Measurements from ENCODE around the gene RPP25L. TPM values are rescaled to one million over a fixed set of nuclear protein-coding genes. Genes with fewer than 3 reads are reported as not detected.

Gene RPP25L
- total and polyA plus RNA-seq, 10 of the 15 experiments (the other 5 are each of a cell fraction or from before 2014, with no cell fraction given) = 7.7 to 30.2 (median 16.8) TPM

- TF ChIP-seq IRF3 (IDR thresholded peaks at IDR 0.05) (no peak), NBN (IDR thresholded peaks at IDR 0.05) (0 out of 2 replicates have a peak, but pooled peaks have one; percentile 15), SPI1 (IDR thresholded peaks at IDR 0.05; ENCODE audit: borderline replicate concordance, insufficient read depth, low read depth, low read length) (no peak), SKIL (IDR thresholded peaks at IDR 0.05; ENCODE audit: low read depth, poor library complexity, severe bottlenecking) (no peak), SUZ12 (IDR thresholded peaks at IDR 0.05; ENCODE audit: unreplicated experiment) (no peak), NFYA (IDR thresholded peaks at IDR 0.05; ENCODE audit: borderline replicate concordance, low read depth, low read length) (no peak), POLR2AphosphoS2 (IDR thresholded peaks at IDR 0.05; ENCODE audit: low read depth, low read length) (no peak), ZBED1 (IDR thresholded peaks at IDR 0.05; ENCODE audit: borderline replicate concordance) (no peak), ESRRA (IDR thresholded peaks at IDR 0.05; ENCODE audit: low read length) (no peak), SRF (IDR thresholded peaks at IDR 0.05; ENCODE audit: low read depth in 2 of 2, low read length in 2 of 2) (no peak), ATF7 (IDR thresholded peaks at IDR 0.05; ENCODE audit: low read depth) (no peak), MEF2B (IDR thresholded peaks at IDR 0.05; ENCODE audit: partially characterized antibody, poor library complexity, severe bottlenecking) (no peak), BACH1 (IDR thresholded peaks at IDR 0.05; ENCODE audit: borderline replicate concordance) (no peak), CUX1 (IDR thresholded peaks at IDR 0.05; ENCODE audit: insufficient replicate concordance, low read depth, low read length) (no peak), MTA2 (IDR thresholded peaks at IDR 0.05; ENCODE audit: low read depth) (no peak), STAT3 (IDR thresholded peaks at IDR 0.05; ENCODE audit: low read depth, low read length) (no peak), SMAD1 (IDR thresholded peaks at IDR 0.05; ENCODE audit: low read depth, partially characterized antibody) (no peak), KLF5 (IDR thresholded peaks at IDR 0.05; ENCODE audit: partially characterized antibody) (no peak), CEBPB (IDR thresholded peaks at IDR 0.05; ENCODE audit: borderline replicate concordance in 1 of 2, low read depth in 2 of 2, low read length in 2 of 2) (no peak), SIN3A (IDR thresholded peaks at IDR 0.05; ENCODE audit: low read depth, low read length) (0 out of 2 replicates have a peak, but pooled peaks have one; percentile 59), MXI1 (IDR thresholded peaks at IDR 0.05; ENCODE audit: low read depth, low read length) (peak; percentile 43), BMI1 (IDR thresholded peaks at IDR 0.05; ENCODE audit: borderline replicate concordance) (no peak), ZNF384 (IDR thresholded peaks at IDR 0.05; ENCODE audit: borderline replicate concordance, low read depth, low read length) (no peak), HDAC6 (IDR thresholded peaks at IDR 0.05; ENCODE audit: unreplicated experiment) (no peak)
Measured at GRCh38 chr9:34636791-34637355, 25.0 kb upstream of the RPP25L start (continued).

Data from GM12878 (cell line).